ENCODE results near the gene PADI4. TPM values are rescaled to one million over a fixed set of nuclear protein-coding genes. Genes with fewer than 3 reads are reported as not detected.
A peak's percentile ranks its signal among the peaks of the same experiment; 100 is the strongest.

The PADI4 gene
- total and polyA plus RNA-seq, 2 experiments from 2014 or later: 0.45 to 0.52 TPM

- no peak for TF ChIP-seq ZNF462 (CRISPR knock-in tag; IDR thresholded peaks at IDR 0.05)
These were observed 25.1 kb downstream of the PADI4 start (continued) for GRCh38 chr1:17333081-17333480.

DNA sequence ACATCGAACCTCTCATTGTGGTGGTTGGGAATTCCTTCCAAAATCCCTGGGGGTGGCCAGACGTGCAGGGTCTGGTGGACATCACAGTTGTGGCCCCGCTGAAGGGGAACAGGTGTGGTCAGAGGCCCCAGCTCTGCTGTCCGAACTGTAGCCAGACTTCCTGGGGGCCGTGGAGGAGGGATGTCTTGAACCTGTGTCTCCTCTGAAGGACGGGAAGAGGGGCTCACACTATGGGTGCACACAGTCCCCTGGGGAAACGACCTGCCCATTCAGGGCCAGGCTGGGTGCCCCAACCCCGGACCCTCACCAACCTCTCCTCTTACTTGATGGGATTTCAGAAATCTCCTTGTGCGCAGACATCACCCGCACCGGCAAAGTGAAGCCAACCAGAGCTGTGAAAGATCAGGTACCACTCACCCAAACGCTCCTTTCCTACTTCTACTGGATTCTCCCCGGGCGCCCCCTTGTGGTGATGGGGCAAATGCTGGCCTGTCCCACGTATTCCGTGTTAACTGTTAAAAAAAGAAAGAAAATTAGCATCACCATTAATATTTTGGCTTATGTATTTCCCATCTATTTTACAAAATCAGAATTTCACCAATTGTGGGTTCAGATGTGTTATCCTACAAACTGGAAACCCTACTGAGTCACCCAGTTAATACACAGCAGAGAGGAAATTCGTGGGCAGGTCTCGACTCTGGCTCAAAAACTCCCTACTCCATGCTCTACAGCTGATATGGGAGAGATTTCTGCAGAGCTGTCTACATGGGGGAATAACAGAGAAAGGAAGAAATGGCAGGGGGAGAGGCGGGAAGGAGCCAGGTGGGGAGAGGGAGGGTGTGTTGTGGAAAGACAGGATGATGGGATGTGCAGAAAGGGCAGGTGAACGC, 28.1 kb downstream of the PADI4 start:
- no peaks in the 10 kb centered on the region for H3K9me3 Mint-ChIP-seq
- H3K27ac Mint-ChIP-seq: no peak overlapping the region
- Histone ChIP-seq H4K20me1 (replicated peaks; ENCODE audit: insufficient read depth) (no peaks in the 10 kb centered on the region), H3K36me3 (ENCODE audit: insufficient read depth) (no peaks in the 10 kb centered on the region), H2AFZ (peak overlapping the region; percentile 59; the same call in 1 of the 2 replicates), H3K4me1 (ENCODE audit: insufficient read depth) (no peaks in the 10 kb centered on the region), H3K9me2 (ENCODE audit: insufficient read depth) (no peaks in the 10 kb centered on the region), H3K79me2 (replicated peaks; ENCODE audit: insufficient read depth) (no peaks in the 10 kb centered on the region), H3K27ac (ENCODE audit: low read depth) (no peak overlapping the region), H3F3A (replicated peaks; ENCODE audit: low read depth) (no peaks in the 10 kb centered on the region), H3K4me2 (no peak overlapping the region), H3K4me3 (no peak overlapping the region), H3K27me3 (ENCODE audit: insufficient read depth) (no peaks in the 10 kb centered on the region)
- DNase-seq (ENCODE audit: low spot score): peak; percentile 94
- ATAC-seq: peak; percentile 98
- no peaks in the 10 kb centered on the region for H3K4me1 Mint-ChIP-seq
- no peaks in the 10 kb centered on the region for H3K36me3 Mint-ChIP-seq (ENCODE audit: low read depth)
- TF ChIP-seq POLR2AphosphoS5 (IDR thresholded peaks at IDR 0.05; ENCODE audit: low read depth): no peak
- no peak for TF ChIP-seq CREB1 (CRISPR knock-in tag; IDR thresholded peaks at IDR 0.05; ENCODE audit: low read depth)
- no peak for TF ChIP-seq NANOG (IDR thresholded peaks at IDR 0.05; ENCODE audit: borderline replicate concordance)
- no peak for TF ChIP-seq ZNF114 (CRISPR knock-in tag; IDR thresholded peaks at IDR 0.05)
- no peak for TF ChIP-seq ZNF331 (CRISPR knock-in tag; IDR thresholded peaks at IDR 0.05; ENCODE audit: low read depth)
- TF ChIP-seq, protein P1, sequence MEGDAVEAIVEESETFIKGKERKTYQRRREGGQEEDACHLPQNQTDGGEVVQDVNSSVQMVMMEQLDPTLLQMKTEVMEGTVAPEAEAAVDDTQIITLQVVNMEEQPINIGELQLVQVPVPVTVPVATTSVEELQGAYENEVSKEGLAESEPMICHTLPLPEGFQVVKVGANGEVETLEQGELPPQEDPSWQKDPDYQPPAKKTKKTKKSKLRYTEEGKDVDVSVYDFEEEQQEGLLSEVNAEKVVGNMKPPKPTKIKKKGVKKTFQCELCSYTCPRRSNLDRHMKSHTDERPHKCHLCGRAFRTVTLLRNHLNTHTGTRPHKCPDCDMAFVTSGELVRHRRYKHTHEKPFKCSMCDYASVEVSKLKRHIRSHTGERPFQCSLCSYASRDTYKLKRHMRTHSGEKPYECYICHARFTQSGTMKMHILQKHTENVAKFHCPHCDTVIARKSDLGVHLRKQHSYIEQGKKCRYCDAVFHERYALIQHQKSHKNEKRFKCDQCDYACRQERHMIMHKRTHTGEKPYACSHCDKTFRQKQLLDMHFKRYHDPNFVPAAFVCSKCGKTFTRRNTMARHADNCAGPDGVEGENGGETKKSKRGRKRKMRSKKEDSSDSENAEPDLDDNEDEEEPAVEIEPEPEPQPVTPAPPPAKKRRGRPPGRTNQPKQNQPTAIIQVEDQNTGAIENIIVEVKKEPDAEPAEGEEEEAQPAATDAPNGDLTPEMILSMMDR (conservative IDR thresholded peaks at IDR 0.05; ENCODE audit: low read depth in 2 of 2): peak; percentile 87 to 100
- H3K4me3 Mint-ChIP-seq: no peak overlapping the region
- no peaks in the 10 kb centered on the region for H3K27me3 Mint-ChIP-seq (ENCODE audit: insufficient read depth, low read depth, poor library complexity)

Data from GM23338 (cell line).